EH (cell line): ENCODE measurements around the gene PRM2.

Experiments
- DNase-seq: peaks from one replicate; pipeline ENCODE4 v3.0.0-alpha.2; 2015; ENCODE audit warnings: low read depth

The PRM2 gene

DNA sequence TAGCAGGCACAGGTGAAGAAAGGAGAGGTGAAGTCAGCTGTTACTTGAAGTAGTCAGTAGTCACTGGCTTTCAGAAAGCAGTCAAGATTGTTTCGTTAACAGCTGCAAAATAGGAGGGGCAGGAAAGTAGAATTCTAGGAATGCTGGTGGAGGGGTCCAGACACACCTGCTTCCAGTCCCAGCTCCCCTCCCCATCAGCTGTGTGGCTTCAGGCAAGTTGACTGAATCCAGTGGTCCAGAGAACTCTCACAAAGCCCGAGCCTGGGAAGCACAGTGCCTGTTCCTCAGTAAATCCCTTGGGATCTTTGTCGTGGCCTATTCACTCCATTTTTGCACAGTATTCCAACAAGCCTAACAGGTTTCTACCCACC is 15.7 kb downstream of the PRM2 start:
- no peak for DNase-seq

DNA sequence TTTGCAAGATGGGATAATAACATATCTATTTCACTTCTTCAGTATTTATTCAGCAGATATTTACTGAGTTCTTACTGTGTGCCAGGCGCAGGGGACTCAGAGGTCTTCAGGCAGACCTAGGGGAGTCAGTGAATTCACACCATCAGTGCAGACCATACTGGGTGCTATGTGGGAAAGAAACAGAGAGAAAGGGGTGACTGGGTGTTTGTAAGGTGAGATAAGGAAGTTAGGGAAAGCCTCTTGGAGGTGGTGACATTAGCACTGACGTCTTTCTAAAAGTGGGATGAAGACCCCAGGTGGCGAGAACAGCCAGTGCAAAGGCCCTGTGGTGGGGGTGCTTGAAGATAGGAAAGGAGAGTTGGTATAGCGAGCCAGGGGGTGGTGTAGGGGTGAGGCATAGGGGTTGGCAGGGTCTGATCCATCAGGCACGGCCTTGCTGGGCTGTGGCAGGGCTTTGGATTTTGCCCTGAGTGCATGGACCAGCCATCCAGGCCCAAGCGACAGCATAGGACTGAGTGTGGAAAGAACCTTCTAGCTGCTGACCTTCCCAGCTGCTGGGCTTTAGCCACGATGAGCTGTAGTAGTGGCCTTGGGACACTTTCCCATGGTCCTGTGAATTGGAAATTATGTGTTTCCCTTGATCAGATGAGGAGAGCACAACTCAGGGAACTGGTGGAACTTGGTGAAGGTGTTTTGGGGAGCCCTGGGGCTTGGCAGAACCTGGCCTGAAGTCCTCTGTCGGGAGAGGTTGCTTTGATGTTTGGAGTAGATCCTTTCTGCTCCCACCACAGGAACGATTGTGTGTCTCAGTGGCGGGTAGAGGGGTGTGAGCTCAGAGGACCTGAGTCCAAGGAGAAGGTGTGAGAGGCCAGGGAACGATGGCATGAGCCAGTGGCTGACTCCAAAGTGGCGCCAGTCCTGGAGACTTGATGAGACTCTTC is 16.4 kb downstream of the PRM2 start:
- no peak for DNase-seq

DNA sequence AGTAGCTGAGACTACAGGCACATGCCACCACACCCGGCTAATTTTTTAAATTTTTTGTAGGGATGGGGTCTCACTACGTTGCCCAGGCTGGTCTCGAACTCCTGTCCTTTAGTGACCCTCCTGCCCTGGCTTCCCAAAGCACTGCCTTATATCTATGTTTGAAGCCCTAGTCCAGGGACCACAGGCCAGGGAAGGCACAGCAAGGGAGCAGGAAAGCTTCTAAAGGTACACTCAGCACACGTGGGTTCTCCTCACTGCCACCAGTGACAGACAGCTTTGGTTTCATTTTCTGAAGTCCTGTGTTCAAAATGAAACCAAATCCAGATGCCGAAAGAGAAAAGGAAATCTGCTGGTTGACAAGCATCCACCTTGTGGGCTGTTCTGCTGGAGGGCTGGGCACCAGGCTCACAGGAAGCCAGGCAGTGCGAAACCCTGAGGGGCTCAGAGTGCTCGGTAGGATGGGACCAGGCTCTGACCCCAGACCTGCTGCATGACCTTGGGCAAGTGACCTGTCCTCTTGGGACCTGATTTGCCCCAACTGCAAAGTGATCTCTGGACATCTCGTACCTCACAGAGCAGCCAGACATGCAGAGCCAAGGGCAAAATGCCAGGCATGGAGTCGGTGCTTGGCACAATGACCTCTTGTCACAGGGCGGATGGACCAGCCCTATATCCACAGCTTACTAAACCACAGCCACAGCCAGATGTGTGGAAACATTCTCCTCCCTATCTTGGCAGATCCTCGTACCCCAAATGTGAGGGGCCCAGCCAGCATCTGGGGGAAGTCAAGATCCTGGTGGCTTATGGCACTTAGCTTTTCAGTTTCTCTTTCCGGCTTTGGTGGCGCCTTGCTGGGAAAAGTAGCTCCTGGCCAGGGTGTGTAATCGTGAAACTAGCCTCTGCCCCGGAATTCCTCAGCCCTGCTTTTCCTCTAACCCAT is 17.5 kb downstream of the PRM2 start:
- DNase-seq = peak; percentile 25

DNA sequence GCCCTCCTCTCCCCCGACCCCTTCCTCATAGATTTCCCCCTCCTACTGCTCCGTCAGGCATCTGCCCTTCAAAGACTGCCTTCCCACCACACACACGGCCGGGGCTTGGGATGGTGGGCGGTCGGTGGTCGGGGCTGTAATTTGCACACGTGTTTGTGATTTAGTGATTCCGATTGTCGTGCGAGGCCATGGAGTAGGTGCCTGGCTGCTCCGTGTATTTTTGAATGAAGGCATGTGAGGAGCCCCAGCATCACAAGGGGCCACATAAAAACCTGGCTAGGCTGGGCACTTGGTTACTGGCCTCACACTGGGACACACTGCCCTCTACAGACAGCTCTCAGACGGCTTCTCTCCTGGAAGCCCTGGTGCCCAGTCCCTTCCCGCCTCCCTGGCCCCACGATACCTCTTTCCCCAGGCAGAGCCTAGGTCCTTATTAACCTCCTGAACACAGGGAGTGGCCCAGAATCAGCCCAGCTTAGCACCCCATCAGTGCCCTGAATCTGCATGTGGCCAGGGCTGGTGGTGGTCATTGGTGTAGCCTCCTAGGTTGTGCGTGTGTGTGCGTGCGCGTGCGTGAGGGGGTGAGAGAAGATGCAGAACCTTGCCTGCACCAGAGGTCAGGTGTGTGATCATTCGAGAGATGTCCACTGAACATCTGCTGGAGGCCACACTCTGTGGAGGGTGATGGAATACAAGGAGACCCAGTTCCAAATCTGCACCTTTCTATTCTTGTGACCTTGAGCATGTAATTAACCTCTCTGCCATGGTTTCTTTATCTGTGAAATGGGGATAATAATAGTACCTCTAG is 18.9 kb downstream of the PRM2 start:
- DNase-seq = peak; percentile 85

DNA sequence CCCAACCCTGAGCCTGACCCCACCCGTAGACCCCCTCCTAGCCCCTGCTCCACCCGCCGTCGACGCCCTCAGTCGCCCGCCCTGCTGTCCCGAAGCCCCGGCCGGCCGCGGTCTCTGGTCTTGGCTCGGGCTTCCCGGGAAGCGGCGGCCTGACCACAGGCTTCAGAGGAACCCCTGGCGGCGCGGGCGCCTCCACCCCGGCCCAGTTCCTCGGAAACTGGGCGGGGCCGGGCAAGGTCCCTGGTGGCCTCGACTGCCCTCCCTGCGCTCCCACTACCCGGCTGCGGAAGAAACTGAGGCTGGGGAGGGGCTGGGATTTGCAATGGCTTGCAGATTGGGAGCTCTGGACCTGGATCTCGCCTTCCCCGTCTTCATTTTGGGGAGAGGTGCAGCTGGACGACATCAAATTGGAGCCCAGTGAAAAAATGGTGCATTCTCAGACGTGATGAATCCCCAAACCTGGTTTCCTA is 19.6 kb downstream of the PRM2 start:
- peak; percentile 74 for DNase-seq

DNA sequence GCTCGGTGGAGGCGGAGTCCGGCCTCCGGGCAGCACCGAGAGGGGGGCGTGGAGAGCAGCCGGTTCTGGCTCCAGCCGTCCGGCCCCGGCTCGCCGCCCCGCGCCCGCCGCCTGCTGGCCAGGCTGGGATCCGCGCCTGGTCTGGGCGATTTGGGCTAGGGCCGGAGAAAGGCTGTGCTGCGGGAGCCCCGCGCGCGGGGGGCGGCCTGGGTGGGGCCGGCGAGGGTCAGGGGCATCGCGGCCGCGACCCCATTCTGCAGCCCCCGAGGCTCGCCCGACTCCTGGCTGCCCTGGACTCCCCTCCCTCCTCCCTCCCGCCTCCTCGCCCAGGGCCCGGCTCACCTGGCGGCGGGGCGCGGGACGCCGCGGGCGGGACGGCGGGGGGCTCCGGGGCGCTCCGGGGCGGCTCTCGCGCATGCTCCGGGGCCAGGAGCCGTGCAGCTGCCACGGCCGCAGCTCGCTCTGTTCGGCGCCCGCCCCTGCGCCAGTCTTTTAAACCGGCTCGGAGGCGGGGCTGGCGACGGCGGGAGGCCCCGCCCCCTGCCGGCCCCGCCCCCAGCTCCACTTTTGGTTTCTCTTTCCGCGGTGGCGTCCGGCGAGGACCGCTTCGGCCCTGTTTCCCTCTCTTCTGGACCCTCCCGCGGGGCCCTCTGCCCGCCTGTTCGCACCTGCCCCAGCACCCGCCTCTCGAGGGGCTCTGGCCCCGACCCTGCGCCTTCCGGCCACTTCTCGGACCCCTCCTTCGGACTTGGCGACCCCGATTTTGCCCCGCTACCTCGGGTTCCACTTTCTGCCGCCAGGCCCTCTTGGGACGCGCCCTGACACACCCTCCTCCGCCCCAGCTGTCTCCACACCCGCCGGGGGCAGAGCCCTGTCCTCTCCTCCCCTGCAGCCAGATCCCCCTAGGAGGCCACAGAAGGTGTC is 20.3 kb downstream of the PRM2 start, which contains the start of gene SOCS1:
Gene SOCS1, minus strand, starts transcription at position 468 of the 924 bp plus-strand sequence. CDS start 726 bp downstream, outside the sequence.
- DNase-seq = peak; percentile 88

DNA sequence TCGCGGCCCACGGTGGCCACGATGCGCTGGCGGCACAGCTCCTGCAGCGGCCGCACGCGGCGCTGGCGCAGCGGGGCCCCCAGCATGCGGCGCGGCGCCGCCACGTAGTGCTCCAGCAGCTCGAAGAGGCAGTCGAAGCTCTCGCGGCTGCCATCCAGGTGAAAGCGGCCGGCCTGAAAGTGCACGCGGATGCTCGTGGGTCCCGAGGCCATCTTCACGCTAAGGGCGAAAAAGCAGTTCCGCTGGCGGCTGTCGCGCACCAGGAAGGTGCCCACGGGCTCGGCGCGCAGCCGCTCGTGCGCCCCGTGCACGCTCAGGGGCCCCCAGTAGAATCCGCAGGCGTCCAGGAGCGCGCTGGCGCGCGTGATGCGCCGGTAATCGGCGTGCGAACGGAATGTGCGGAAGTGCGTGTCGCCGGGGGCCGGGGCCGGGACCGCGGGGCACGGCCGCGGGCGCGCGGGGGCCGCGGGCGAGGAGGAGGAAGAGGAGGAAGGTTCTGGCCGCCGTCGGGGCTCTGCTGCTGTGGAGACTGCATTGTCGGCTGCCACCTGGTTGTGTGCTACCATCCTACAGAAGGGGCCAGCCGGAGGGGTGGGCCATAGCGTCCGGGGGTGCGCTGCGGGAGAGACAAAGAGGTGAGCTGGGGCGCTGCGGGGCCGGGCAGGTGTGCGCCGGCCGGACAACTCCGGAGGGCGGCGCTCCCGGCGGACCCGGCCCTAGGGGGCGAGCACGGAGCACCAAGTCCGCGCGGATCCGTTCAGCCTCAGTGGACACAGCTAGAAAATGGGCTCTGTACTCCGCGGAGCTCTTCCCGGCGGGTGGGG is 21.2 kb downstream of the PRM2 start:
- DNase-seq = peak; percentile 48

DNA sequence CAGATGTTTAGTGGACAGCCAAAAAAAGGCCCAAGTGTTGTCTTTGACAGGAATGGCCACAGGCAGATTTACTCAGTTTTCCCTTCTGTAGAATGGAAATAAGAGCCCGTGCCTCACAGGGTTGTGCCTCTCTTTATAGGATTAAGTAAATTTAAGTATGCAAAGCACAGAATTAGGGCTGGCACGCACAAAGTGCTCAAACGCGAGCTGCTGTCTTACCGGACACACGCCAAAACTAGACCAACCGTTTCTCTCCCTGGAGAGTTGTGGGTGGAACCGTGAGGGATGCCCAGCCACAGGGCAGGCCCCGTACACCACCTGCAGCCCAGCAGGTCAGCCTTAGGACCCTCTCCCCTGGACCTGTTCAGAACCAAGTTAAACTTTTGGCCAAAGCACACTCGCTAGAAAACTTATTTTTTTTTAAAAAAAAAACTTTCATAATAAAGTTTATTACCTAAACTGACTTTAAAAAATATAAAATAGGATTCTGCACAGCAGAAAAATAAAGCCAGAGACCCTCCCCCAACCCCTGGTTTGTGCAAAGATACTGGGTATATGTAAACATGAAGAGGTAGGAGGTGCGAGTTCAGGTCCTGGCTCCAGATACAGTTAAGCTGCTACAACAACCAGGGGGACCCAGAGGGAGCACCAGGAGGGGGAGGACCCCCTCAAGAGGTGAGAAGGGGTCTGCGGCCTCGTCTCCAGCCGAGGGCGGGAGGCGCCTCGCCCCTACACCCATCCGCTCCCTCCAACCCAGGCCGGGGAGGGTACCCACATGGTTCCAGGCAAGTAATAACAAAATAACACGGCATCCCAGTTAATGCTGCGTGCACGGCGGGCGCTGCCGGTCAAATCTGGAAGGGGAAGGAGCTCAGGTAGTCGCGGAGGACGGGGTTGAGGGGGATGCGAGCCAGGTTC is 22.0 kb downstream of the PRM2 start:
- DNase-seq = no peak

DNA sequence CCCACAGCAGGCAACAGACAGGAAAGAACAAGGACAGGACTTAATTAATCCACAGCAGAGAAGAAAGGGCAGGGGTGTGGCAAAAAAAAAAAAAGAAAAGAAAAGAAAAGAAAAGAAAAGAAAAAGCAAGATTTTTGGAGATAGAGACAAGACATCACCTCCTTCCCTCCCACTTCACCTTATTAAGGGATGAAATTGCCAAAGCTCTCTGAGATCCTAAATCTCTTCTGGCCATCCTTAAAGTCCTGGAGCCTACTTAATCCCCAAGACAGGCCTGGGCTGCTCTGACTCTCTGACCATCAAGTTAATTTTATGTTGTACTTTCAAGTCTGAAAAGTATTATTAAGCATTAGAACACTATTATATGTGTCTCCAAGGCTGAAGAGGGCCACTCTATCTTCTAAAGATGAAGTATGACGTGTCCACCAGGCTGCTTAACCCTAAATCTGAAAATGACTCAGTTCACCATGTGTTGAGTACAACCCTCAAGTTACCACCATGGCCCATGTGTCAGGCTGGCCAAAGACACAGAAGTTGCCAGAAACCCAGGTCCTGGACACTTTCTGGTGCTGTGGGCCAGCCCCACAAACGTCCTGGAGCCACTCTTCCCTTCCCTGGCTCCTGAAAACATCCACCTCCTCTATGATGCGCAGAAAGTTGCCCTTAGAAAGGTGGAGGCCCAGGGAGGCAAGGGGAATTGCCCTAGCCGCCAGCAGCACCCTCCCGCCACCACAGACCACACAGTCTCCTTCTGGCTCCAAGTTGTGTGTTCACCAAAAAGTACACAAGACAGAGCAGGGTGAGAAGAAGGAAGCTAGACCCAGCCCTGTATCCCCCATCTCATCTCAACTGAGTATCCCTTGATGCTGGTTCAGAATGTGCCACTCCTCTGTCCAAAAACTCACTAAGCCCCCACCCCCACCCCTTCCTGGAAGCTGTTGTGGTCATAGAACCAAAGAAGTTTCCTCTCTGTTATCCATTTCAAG is 23.0 kb downstream of the PRM2 start:
- peak; percentile 46 for DNase-seq

DNA sequence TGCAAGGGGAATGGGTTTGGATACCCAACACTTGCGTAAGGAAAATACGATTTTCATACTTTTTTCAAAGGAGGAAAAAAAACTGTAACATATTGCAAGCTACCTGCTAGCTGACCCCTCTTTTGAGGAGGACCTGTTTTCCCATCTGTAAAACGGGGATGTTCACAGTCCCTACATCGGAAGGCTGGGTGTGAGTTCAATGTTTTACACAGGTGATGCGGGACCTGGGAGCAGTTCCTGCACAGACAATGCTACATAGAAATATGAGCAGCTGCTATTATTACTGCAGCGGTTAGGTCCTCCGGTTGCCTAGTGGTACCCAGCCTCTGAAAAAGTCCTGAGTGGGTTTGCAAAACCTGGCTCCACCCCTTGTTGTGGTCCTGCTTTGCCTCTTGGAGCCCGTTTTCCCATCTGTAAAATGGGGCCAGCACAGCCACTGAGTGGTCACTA is 23.8 kb downstream of the PRM2 start:
- no peak for DNase-seq

DNA sequence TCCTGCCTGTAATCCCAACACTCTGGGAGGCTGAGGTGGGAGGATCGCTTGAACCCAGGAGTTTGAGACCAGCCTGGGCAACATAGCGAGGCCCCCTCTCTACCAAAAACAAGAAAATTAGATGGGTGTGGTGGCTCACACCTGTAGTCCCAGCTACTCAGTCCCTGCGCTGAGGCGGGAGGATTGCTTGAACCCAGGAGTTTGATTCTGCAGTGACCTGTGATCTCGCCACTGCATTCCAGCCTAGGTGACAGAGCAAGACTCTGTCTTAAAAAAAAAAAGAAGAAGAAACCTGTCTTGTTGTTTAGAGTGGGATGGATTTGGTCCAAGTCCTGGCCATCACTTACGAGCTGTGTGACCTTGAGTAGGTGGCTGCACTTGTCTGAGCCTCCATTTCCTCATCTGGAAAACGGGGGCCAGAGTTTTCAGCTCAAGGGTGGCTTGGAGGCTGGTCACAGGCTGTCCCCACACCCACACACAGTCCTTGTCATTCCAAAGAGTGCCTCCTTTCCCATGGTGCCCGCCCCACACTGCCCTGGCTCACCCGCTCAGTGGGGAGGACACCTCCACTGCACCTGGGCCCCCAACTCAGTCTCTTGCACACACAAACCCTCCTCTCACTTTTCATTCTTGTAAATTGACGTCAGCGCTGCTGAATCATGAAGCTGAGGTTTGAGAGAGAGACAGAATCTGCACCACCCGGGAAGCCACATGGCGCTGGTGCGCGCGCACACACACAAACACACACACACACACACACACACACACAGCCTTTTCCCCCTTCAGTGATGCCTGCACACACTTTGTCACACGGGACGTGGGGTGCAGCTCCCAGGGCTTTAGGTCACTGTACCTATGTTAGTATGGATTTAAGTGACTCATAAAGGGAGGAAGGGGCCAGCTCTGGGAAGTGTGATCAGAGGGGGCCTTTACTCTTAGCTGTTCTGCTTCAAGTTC is 24.5 kb downstream of the PRM2 start:
- DNase-seq = peak; percentile 21

DNA sequence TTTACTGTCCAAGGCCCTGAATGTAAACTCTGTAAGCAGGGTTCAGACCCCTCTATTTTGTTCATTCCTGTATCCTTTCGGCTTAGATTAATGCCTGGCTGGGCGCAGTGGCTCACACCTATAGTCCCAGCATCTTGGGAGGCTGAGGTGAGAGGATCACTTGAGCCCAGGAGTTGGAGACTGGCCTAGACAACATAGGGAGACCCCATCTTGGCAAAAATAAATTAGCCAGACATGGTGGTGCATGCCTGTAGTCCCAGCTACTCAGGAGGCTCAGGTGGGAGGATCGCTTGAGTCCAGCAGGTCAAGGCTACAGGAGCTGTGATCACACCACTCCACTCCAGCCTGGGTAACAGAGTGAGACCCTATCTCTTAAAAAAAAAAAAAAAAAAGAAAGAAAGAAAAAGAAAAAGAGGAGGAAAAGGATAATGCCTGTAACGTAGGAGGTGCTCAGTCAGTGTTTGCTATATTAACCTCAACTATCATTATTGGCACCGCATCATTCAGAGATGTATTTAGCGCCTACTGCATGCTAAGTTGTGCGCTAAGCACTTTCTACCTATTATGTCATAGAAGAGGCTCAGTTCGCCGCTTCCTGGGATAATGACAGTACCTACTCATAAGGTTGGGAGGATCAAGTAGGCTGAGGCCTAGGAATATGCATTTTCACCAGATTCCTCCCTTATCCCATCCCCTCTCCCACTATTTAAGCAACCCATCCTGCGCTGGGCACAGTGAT is 25.3 kb downstream of the PRM2 start:
- DNase-seq = no peak

DNA sequence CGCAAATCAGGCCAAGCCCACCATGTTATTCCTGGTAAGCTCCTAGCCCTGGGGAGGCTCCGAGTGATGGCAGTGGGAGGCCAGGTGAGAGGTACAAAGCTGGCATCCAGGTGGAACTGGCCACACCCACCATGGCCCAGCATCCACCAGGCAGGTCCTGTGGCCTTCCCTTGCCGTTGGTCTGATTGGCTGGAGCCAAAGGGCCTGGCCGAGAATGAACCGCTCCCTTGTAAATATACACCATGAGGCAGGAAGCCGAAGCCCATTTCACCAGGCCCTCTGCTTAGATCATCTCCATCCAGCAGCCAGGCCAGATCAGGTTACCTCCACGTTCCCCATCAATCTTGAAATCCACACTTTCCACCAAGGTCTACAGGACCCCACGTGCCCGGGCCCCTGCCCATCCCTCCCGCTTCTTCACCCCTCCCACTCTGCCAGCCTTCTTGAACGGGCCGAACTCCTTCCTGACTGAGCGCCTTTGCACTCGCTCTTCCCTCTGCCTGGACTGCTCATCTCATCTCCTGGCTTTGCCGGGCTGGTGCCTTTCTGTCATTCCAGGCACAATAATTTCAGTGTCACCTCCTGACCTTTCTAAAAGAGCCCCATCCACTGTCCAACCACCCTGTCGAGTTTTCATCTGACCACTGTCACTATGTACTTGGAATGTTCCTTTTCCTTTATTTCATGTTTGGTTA is 26.0 kb downstream of the PRM2 start:
- DNase-seq = no peak

DNA sequence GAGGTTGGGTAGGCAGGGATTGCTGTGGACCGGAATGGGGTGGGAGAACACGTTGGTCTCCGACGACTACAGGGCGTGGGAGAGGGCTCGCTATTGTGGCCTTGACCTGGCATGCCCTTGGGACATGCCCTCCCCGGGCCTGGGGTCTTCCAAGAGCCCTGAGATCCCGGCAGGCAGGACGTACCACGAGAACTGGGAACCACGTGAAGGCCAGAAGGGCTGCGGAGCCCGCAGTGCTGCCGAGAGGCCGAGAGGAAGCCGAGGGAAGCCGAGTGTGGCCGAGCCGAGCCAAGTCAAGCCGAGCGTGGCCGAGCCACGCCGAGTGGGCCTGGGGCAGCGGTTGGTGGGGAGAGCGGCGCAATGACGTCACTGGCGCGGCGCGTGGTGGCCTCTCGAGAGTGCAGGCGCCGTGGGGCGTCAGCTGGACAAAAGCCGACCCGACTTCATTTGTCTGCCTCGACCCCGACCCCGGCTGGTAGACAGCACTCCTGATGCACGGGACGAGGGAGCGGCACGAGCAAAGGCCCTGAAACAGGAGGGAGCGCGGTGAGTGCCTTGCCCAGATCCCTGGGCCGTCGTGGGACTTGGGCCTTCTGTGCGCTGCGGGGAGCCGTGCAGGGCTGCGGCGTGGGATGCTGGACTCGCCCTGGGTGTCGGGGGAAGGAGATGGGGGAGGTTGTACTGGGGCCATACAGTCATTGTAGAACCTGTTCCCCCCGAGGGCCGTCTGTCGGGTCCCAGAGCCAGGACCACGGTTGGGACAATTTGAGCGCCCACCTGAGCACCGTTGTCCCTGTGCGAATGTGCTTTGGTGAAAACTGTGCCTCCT is 26.8 kb downstream of the PRM2 start:
- DNase-seq = no peak
